ENCODE measurements around the gene FRMD5.

FRMD5 gene

DNA sequence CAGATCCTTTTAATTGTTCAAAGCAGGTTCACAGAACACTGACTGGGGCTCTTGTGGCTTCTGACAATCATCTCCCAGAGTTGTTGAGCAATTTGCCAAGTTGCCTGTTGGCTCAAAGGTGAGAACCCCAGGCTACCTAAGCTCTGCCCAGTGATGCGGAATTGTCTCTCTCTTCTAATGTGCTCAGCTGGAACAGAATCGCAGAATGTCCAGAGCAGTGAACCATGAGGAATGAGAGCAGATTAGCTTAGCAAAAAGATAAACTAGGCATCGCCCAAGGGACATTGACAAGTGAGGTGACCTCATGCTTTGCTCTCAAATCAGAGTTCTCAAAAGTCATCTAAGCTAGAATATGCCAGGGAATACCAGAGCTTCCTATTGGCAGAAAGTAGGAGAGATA lies 220.2 kb downstream of the FRMD5 start:
- DNase-seq (ENCODE audit: low read depth), result no peak

DNA sequence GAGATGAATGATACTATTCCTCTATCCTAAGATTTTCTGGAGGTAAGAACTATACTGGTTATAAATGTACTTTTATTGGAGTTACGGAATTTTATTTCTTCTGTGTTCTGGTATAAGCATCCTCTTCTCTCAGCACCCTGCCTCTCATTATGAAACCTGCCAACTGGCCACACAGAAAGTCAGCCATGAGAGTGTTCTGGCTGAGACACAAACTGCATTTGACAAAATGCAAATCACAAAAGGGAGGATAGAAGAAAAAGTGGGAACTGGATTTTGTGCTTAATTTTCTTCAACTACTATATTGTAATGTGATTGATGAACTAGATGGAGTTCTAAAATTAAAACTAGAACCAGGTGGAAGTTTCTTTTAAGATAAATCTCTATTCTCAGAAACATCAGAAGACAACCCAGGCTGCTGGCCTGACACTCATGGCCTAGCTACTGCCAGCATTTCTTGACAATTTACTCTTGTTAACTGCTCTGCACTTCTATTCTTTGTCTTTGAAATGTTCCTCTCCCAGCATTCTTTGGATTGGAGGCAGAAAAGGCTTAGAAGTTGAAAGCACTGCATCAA lies 225.2 kb downstream of the FRMD5 start:
- DNase-seq (ENCODE audit: low read depth), result no peak

DNA sequence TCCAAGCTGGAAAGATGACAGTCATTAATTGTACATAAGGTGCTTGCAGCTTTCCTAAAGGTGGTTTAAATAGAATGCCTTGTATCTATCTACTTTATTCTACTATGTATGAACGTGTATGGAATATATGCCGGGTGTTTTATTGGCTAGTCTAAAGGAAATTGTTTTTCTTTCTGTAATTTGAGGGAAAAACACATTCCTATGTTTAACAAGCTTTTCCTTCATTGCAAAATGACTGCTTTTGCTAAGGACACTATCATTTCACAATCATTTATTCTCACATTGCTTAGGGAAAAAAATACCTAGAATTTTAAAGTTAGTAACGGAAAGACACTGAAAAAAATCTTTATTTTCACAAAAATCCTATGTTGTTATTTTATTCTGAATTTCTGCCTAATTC lies 226.5 kb downstream of the FRMD5 start:
- no peak for DNase-seq (ENCODE audit: low read depth)

DNA sequence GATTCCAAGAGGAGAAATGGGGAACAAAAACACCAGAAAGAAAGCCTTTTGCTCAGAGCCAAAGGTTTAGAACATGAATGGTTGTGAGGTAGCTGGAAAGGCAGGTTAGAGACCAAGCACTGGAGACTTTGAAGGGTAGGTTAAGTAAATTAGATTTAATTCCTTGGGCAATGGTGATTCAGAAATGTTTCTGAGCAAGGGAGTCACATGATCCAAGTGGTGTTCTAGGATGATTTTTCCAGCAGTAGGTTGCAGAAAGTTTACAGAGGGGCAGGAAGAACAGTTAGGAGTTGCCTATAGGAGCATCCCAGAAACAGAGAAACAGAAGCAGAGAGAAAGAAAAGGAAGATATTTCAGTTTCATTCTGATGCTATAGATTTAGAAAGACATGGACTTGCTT lies 228.4 kb downstream of the FRMD5 start:
- no peak for DNase-seq (ENCODE audit: low read depth)

DNA sequence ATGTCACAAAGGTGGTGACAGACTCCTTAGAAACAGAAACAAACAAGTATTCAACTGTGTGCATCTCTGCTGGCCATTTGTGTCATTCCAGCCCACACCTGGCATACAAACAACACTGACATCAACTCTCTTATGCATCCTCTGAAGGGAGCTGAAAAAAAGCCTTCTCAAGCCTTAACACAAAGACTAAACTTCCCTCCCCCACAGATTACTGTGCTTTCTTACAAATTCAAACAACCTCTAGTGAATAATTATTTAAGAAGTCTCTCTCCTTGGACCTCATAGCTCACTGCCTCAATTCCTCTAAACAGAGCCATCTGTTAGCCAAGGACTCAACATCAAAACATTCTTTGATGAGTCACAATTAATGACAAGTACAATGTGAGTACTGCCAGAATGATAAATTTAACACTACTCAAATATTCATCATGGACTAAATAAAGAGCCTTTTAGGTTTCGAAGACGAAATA lies 236.2 kb downstream of the FRMD5 start:
- peak; percentile 58 for DNase-seq (ENCODE audit: low read depth)

DNA sequence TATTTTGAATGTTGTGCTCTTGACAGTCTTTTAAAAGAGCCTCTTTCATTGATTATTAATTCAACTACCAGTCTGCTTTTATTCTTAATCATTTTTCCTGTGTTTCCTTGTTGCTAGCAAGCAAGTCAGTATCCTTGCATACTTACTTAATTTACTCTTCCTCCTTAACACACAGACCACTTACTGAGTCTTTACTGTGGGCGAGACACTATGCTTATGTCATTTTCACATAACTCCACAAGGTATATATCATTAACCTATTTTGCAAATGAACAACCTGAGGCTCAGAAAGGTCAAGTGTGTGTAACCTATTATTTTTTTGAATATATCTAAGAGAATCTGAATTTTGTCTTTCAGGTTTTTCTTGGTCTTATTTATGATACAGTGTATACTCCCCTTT lies 237.3 kb downstream of the FRMD5 start:
- no peak for DNase-seq (ENCODE audit: low read depth)

DNA sequence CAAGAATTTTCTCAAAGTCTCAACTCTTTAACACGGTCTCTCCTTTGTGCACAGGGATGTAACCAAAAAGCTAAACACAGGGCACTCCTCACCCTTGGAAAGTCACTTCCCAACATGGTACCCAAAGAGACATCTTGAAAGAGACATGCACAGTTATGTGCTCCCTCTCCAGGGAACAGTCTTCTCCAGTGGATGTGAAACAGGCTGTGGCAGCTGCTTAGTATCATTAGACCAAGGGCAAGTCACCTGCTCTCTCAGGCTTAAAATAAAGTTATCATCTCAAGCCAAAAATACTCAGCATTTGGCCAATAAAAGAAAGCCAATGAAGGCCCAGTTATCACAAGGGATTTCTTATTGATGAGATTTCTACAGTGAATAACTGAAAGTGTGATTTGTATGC lies 239.9 kb downstream of the FRMD5 start:
- DNase-seq (ENCODE audit: low read depth), result no peak

DNA sequence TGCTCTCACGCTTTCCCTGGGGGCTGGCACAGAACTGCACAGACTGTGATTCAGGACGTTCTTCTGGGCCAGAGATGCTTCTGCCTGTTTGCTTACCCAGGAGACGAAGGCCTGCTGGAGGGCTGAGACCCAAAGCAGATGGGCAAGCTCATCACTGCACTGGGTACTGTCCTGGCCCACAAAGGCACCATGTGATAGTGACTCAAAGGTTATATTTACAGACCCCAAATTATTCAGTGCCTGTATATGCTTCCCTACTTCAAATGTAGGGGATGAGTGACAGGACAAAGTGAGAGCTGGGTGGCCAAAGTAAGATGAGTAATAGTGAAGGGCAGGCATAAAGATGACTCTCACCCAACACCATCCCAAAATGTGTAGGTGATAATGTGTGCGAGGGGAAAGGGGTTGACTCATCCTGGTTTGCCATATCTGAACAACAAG lies 240.9 kb downstream of the FRMD5 start:
- peak; percentile 46 for DNase-seq (ENCODE audit: low read depth)

DNA sequence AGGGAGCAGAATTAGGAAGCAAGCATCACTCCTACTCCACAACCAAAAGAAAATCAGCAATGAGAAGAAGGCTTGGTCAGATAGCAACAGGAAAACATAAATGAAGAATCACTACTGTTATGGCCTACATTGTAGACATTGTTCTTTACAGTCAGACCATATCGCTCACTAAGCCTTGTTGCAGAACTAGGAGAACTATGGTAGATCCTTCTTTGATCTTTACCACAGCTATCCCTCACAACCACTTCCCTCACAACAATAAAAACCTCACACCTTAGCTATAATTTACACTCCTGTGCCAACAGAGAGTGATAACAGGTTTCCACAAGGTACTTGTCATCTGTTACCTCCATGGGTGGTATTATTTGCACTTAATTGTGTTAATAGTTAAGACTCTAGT lies 241.7 kb downstream of the FRMD5 start:
- DNase-seq (ENCODE audit: low read depth), result no peak

DNA sequence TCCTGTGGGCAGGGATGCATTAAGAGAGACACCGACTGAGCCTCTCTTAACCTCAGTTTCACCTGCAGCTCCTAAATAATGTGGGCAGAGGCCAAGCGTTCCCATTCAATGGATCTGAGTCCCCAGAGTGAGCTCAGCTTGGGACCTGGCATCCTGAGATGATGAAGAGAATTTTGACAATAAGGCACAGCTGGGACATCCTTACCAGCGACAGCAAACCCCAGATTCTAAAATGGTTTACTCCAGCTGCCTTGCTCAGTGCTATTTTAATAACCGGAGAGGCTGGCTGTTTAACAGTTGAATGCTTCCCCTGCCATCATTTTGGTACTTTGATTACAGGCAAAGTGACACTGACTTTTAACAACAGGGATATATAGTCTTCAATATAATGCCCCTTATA lies 244.5 kb downstream of the FRMD5 start:
- no peak for DNase-seq (ENCODE audit: low read depth)

DNA sequence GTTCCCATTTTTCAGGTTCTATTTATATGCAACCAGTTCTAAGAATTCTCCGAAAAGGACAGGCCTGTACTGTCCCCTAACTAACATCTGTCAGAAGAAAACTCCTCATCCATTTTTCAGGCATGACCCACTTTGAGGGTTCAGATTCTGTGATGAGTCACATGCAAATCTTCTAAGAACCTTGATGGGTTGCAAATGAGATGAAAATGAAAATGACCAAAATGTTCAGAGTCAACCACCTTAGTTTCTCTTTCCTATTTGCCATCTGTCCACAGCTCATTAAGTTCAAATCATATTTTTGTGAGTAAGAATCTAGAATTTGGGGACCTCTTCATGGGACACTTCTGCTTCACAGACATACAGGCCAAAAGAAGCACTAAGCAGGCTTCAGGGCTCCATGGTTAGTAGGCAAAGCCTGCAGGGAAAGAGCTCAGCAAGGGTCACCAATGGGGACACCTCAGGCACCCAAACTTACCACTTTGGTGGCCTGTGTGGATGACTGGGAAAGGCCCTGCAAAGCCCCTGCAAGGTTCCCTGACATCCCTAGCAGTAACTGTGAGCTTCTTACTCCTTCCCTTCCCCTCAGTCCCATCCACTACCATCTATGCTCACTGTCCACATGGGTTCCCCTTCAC lies 246.3 kb downstream of the FRMD5 start:
- no peak for DNase-seq (ENCODE audit: low read depth)

DNA sequence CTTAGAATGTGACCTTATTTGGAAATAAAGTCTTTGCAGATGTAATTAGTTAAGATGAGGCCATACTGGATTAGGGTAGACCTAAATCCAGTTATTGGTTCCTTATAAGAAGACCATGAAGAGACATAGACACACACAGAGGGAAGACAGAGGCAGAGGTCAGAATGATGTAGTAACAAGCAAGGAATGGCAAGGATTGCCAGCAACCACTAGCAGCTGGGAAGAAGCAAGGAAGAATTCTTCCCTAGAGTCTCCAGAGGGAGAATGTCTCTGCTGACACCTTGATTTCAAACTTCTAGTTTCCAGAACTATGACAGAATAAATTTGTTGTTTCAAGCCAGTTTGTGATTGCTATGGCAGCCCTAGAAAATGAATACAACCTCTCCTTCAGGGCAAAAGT lies 251.6 kb downstream of the FRMD5 start:
- no peak for DNase-seq (ENCODE audit: low read depth)

DNA sequence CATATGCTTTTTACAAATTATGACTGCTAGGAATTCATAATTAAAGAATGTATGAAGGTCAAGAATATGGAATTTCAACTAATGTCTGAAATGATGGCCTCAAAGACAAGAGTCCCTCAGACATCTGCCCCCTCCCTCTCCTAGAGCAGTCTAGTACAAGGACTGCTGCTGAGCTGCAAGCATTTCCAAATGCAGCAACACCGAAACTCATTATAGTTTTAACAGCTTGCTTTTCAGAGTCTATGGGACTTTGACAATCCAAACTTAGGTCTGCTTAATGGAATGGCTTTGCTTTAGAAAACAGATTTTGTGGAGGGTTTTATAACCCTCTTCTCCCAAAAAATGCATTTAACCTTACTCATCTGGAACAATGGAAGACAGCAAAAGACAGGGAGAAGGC lies 252.9 kb downstream of the FRMD5 start:
- no peak for DNase-seq (ENCODE audit: low read depth)

DNA sequence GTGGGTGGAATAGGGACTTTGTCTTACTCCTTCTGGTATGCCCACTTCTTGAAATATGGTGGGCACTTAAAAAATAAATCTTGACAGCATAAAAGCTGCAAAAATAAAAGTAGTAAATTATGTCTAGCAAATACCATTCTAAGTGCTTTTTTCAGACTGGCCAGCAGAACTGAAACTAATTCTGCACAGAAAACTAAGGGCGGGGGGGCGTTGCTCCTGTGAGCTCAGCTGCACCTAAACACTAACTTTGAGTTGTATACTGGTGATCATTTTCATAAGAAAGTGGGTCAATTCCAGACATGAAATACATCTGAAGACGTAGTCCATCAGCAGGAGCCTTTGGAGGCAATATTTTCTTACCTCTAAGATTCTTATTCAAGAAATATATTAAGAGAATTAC lies 253.5 kb downstream of the FRMD5 start:
- DNase-seq (ENCODE audit: low read depth), result no peak

DNA sequence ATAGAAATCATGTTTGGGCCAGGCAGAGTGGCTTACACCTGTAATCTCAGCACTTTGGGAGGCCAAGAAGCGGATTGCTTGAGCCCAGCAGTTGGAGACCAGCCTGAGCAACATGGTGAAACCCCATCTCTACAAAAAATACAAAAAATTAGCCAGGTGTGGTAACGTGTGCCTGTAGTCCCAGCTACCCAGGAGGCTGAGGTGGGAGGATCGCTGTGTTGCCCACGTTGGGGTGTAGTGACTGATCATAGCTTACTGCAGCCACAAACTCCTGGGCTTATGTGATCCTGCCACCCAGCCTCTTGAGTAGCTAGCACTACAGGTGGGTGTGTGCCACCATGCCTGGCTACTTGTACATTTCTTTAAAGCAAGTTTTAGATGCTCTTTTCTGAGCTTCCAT lies 254.0 kb downstream of the FRMD5 start:
- DNase-seq (ENCODE audit: low read depth), result no peak

DNA sequence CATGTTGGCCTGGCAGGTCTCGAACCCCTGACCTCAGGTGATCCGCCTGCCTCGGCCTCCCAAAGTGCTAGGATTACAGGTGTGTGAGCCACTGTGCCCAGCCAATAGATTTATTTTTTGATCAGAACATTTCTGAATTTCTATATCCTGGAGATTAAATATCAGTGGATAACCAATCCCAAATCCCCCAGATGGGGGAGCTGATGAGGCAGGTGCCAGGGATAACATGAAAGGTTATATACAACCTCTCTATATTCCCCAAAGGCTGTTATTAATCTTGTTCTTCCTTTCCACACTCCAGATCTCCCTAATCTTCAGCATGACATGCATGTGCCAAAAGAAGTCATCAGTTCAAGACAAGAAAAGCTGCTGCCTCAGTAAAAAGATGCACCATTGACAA lies 256.0 kb downstream of the FRMD5 start:
- no peak for DNase-seq (ENCODE audit: low read depth)

DNA sequence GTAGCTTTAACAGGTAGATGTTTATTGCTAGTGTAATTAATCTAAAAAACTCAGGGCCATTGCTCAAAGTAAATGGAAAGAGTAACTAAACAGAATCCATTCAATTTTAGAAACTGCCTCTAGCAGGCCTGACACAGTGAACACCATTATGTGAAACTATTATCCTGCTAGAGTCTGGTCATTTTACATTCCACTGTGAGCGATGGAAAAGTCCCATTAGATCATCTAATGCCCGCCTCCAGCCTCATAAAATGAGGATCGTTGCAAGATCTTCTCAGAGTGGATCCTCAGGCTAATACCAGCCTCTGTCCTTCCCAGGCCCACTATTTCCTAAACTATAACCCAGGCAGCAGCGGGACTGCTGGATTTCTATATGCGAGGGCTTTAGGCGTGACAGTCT lies 260.6 kb downstream of the FRMD5 start:
- no peak for DNase-seq (ENCODE audit: low read depth)

DNA sequence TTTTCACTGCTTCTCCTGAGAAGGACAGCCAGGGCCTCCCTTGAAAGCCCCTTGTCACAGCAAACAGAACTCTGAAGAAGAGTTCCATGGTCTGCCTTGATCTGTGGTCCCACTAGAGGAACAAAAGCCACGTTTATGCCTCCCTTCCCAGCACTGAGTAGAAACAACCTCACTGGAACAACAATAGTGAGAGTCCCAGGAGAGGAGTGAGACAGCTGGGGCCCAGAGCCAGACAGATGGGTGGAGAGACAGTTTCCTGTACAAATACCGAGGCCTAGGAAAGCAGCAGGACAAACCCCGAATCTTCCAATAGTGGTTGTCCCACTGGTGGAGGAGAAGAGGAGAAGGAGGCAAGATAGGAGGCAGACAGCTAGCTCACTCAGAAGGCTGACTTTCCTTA lies 262.2 kb downstream of the FRMD5 start:
- DNase-seq (ENCODE audit: low read depth), result no peak

DNA sequence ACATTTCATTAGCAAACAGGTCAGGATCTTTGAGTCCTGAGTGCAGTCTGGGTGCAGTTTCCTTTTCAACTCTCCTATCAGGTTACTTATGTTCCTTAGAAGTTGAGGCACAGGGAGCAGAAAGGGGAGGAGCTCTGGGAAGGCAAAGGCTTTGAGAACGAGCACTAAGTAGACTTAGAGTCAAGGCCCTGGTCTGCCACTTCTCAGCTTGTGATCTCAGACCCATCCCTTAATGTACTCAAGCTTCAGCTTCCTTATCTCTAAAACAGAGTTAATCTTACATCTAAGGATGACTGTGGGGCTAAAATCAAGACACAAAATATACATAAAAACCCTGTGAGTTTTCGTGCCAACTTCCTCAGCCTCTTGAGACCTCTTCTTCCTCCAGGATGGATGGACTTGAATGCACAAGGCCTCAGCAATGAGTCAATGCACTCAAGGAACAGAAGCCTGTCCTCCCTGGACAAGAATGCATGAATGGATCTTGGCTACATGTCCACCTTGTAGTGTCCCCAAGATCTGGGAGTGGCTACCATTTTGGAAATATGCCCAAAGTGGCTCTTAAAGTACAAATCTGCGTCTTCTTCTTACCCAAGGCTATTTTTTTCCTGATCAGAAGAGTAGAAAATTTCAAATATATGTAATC lies 263.2 kb downstream of the FRMD5 start:
- DNase-seq (ENCODE audit: low read depth), result no peak

DNA sequence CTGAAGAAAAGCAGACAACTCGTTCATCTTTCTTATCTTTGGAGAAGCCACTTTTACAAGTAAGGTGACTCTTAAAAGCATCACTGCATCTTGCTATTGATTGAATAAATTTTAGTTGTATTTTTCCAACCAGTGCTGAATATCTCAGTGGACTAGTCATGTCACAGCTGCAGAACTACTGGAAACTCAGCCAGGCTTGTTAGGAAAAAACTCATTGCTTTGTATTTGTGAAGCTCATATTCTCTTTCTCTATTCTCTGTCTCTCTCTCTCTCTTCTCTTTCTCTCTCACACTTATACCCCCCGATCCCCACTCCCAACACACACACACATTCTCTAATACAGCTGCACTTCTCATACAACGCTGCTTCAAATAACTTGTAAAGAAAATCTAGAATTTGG lies 264.0 kb downstream of the FRMD5 start:
- DNase-seq (ENCODE audit: low read depth), result no peak

DNA sequence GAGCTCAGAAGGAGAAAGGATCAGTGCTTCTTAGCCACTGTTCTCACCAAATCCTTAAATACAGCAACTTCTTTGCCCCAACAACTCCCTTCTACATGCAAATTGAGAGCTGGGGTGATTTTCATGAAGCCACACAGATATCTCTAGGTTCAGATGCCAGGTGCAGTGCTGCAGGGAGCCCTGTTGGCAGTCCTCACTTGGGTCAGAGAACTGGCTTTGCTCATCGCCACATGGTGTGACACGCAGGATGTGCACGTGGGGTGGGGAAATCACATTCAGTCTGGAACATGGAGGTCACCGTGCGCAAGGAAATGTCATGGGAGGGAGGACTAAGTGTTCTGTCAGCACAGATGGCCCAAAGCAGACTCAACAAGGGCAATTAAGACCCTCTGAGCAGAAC lies 264.5 kb downstream of the FRMD5 start:
- no peak for DNase-seq (ENCODE audit: low read depth)

DNA sequence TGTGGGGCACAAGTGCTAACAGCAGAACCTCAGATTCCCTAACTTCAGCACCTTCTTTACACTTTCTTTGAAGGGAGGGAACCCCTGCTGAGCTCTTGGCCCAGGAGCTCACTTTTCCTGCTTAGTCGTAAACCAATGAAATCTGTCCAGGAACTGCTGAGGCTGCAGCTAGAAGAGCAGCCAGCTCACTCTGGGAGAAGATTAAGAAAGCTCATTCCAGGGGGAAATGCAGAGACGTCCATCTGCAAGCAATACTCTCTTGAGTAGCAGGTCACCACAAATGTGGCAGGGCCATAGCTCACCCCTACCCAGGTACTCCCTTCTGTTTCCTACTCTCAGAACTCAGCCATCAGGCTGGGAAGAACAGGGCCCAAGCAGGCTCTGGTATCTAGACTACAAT lies 265.0 kb downstream of the FRMD5 start:
- no peak for DNase-seq (ENCODE audit: low read depth)

DNA sequence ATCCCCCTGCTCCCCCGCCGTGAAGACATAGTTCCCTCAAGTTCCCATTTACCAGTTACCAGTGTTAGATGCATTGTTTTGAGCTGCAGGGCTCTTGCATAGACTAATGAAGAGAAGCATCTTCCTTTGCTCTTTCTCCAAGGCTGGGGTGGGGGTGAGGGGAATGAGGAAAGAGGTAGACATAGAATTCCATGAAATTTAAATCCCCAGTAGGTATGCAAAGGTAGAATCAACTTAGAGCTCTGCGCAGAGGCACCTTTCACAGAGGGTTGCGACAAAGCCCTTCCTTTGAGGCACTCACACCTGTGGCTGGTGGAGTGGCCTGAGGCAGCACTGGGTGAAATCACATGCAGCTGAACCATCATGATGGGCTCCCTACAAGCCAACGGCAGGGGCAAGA lies 266.9 kb downstream of the FRMD5 start:
- DNase-seq (ENCODE audit: low read depth), result no peak

DNA sequence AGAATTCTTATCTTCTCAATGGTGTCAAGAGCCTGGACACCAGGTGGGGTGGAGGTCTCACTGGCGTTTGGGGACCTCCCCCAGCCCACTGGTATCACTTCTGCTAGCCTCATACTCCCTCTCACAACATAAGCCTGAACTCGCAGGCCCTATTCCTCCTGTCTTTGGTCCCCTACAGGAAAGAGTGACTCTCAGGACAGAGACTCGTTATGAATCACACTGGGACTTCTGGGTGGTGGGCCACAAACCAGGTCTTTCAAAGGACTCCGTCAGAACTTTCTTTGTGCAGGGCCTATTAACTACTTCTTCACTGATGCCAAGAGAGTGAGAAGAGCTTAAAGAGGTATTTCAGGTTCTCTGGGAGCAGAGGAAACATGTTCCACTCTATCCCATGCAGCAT lies 267.9 kb downstream of the FRMD5 start:
- DNase-seq (ENCODE audit: low read depth), result no peak
